Measurements from ENCODE around the gene PARP3.

Gene PARP3

GRCh38 chr3:51963951-51964451 lies 21.8 kb downstream of the PARP3 start:
- Histone ChIP-seq H3K36me3 (ENCODE audit: insufficient read depth, low read length) (peaks cover 17% of the 10 kb centered on the region), H3K9ac (ENCODE audit: low read depth, low read length) (peak overlapping the region; percentile 27), H3K27me3 (ENCODE audit: control insufficient read depth, insufficient read depth, low read length) (no peaks in the 10 kb centered on the region), H3K9me3 (replicated peaks; ENCODE audit: low read length) (no peaks in the 10 kb centered on the region), H3K4me1 (ENCODE audit: control insufficient read depth, insufficient read depth, low read length) (peaks cover 46% of the 10 kb centered on the region), H3K4me3 (ENCODE audit: low read length) (peak overlapping the region; percentile 11), H3K4me2 (ENCODE audit: low read length) (peak overlapping the region; percentile 100)

- Histone ChIP-seq H3K4me2 (ENCODE audit: low read length) (peak overlapping the region; percentile 100), H3K4me3 (ENCODE audit: low read length) (peak overlapping the region; percentile 10), H3K36me3 (ENCODE audit: insufficient read depth, low read length) (peaks cover 14% of the 10 kb centered on the region), H3K4me1 (ENCODE audit: control insufficient read depth, insufficient read depth, low read length) (peaks cover 46% of the 10 kb centered on the region), H3K9me3 (replicated peaks; ENCODE audit: low read length) (no peaks in the 10 kb centered on the region), H3K9ac (ENCODE audit: low read depth, low read length) (peak overlapping the region; percentile 27), H3K27me3 (ENCODE audit: control insufficient read depth, insufficient read depth, low read length) (no peaks in the 10 kb centered on the region)
Measured at GRCh38 chr3:51964521-51964920, 22.4 kb downstream of the PARP3 start.

DNA sequence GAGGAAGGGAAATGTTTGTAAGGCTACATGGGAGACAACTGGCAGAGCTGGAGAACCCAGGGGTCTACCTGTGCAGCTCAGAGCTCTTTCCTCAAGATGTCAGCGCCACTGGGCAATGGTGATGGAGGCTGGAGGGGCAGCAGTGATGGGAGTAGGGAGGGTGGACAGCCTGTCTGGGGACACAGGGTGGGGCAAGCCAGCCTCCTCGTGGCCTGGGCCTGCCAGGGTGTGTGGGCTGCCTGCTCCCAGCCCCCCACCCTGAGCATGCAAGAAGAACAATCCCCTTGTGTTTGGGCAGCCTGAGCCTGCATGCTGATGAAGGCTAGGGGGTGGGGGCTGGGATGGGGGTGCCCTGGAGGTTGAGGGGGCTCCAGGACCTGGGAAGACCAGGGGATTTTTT lies 23.9 kb downstream of the PARP3 start:
- Histone ChIP-seq H3K27me3 (ENCODE audit: control insufficient read depth, insufficient read depth, low read length) (no peaks in the 10 kb centered on the region), H3K36me3 (ENCODE audit: insufficient read depth, low read length) (peaks cover 9% of the 10 kb centered on the region), H3K9ac (ENCODE audit: low read depth, low read length) (no peak overlapping the region), H3K4me3 (ENCODE audit: low read length) (peak overlapping the region; percentile 90), H3K9me3 (replicated peaks; ENCODE audit: low read length) (no peaks in the 10 kb centered on the region), H3K4me2 (ENCODE audit: low read length) (peak overlapping the region; percentile 100), H3K4me1 (ENCODE audit: control insufficient read depth, insufficient read depth, low read length) (peaks cover 46% of the 10 kb centered on the region)

DNA sequence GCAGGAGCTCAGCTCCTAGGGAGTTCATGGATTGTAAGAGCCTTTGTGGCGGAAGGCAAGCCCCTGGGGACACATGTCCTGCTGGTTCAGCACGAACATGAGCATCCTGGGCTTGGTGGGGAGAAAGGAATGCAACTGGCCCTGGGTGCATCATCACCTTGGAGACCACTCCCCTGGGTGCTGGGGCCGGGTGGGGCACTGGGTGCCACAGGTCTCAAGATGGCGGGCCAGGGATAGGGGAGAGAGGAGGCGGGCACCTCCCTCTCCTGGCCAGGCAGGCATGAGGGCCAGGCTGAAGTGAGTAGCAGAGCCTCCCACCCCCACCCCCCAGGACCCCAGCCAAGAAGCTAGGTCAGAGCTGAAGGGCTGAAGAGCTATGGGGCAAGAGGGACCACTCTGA lies 24.3 kb downstream of the PARP3 start:
- Histone ChIP-seq H3K9ac (ENCODE audit: low read depth, low read length) (peak overlapping the region; percentile 87), H3K27me3 (ENCODE audit: control insufficient read depth, insufficient read depth, low read length) (no peaks in the 10 kb centered on the region)

GRCh38 chr3:51966922-51967383 lies 24.8 kb downstream of the PARP3 start:
- Histone ChIP-seq H3K27me3 (ENCODE audit: control insufficient read depth, insufficient read depth, low read length) (no peaks in the 10 kb centered on the region), H3K4me3 (ENCODE audit: low read length) (peak overlapping the region; percentile 90), H3K36me3 (ENCODE audit: insufficient read depth, low read length) (peaks cover 9% of the 10 kb centered on the region), H3K4me1 (ENCODE audit: control insufficient read depth, insufficient read depth, low read length) (peaks cover 46% of the 10 kb centered on the region), H3K9me3 (replicated peaks; ENCODE audit: low read length) (no peaks in the 10 kb centered on the region), H3K4me2 (ENCODE audit: low read length) (peak overlapping the region; percentile 100), H3K9ac (ENCODE audit: low read depth, low read length) (peak overlapping the region; percentile 87)

More for the DNA sequence above, 24.3 kb downstream of the PARP3 start:
- Histone ChIP-seq H3K4me2 (ENCODE audit: low read length) (peak overlapping the region; percentile 100), H3K9me3 (replicated peaks; ENCODE audit: low read length) (no peaks in the 10 kb centered on the region), H3K4me1 (ENCODE audit: control insufficient read depth, insufficient read depth, low read length) (peaks cover 46% of the 10 kb centered on the region), H3K36me3 (ENCODE audit: insufficient read depth, low read length) (peaks cover 9% of the 10 kb centered on the region), H3K4me3 (ENCODE audit: low read length) (peak overlapping the region; percentile 90)

- Histone ChIP-seq H3K9ac (ENCODE audit: low read depth, low read length) (peak within 1 kb of the TSS; percentile 87), H3K4me2 (ENCODE audit: low read length) (peak within 1 kb of the TSS; percentile 100), H3K9me3 (replicated peaks; ENCODE audit: low read length) (no peaks in the 10 kb centered on the region), H3K4me1 (ENCODE audit: control insufficient read depth, insufficient read depth, low read length) (peaks cover 46% of the 10 kb centered on the region), H3K36me3 (ENCODE audit: insufficient read depth, low read length) (peaks cover 5% of the 10 kb centered on the region), H3K4me3 (ENCODE audit: low read length) (peak within 1 kb of the TSS; percentile 90), H3K27me3 (ENCODE audit: control insufficient read depth, insufficient read depth, low read length) (no peaks in the 10 kb centered on the region)
Measured at GRCh38 chr3:51967384-51968169, 25.4 kb downstream of the PARP3 start, which contains the start of gene PCBP4. PCBP4 (minus strand) TSS chr3:51967454; CDS start chr3:51961240, 6,214 bp downstream.

DNA sequence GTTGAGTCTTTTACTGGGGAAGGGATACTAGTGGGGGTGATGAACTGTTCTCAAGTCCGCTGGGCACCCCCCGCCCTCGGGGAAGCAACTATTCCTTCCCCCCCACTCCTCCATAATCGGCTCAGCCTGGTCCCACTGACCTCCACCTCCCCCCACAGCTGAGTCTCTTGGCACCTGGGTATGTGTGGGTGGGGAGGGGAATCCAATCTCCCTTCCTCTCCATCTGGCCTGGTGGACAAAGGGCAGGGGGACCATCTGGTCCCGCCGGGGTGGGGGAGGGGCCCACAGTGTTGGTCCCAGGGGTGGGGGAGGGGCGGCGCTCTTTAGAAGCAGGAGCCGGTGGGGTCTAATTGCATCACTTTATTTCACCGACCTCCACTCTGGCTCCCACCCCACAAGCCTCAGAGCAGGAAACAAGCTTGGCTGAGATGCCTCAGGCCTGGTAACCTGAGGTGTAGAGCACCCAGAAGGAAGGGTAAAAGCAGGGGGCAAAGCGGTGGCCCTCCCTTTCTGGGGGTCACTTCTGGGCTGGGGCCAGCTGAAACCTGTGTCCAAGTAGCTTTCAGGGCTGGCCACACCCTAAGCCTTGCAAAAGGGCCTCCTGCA lies 26.1 kb downstream of the PARP3 start:
- Histone ChIP-seq H3K4me2 (ENCODE audit: low read length) (peak overlapping the region; percentile 99), H3K9ac (ENCODE audit: low read depth, low read length) (peak overlapping the region; percentile 80), H3K9me3 (replicated peaks; ENCODE audit: low read length) (no peaks in the 10 kb centered on the region), H3K4me3 (ENCODE audit: low read length) (peak overlapping the region; percentile 84), H3K27me3 (ENCODE audit: control insufficient read depth, insufficient read depth, low read length) (no peaks in the 10 kb centered on the region), H3K4me1 (ENCODE audit: control insufficient read depth, insufficient read depth, low read length) (peaks cover 46% of the 10 kb centered on the region), H3K36me3 (ENCODE audit: insufficient read depth, low read length) (peaks cover 3% of the 10 kb centered on the region)

DNA sequence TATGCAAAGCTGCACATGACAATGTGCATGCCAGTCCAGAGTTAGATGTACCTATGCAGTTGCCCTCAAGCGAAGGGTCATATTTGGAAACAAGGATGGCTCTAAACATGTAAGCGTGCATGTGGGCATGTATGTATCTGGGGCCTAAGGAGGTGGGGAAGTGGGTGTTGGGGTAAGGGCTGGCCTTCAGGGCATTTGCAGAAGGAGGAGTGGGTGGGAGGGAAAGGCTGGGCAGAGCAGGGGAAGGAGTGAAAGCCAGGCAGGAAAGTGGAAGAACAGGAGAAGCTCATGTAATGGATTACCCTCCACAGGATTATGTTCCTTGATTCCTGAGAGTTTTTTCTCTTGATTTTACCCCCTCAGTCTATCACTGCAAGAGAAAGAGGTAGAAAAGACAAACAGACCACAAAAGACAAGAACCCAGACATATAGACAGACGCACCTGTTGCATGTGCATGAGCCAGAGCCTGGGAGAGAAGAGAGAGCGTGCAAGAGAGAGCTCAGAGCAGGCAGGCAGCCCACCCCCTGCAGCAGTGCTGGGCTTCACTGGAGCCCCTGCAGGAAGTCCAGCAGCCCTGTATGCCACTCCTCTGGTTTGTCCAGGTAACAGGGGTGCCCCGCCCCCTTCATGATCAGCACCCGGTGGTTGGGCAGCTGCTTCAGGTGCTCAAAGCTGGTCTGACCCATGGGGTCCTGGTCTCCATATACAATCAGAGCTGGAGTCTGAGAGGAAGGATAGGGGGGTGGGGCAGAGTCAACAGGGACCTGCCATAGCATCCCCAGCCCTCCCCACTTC lies 26.9 kb downstream of the PARP3 start:
- Histone ChIP-seq H3K4me1 (ENCODE audit: control insufficient read depth, insufficient read depth, low read length) (peaks cover 40% of the 10 kb centered on the region), H3K36me3 (ENCODE audit: insufficient read depth, low read length) (peaks cover 3% of the 10 kb centered on the region), H3K4me2 (ENCODE audit: low read length) (peak overlapping the region; percentile 99), H3K9me3 (replicated peaks; ENCODE audit: low read length) (no peaks in the 10 kb centered on the region), H3K4me3 (ENCODE audit: low read length) (no peak overlapping the region), H3K9ac (ENCODE audit: low read depth, low read length) (no peak overlapping the region), H3K27me3 (ENCODE audit: control insufficient read depth, insufficient read depth, low read length) (no peaks in the 10 kb centered on the region)

DNA sequence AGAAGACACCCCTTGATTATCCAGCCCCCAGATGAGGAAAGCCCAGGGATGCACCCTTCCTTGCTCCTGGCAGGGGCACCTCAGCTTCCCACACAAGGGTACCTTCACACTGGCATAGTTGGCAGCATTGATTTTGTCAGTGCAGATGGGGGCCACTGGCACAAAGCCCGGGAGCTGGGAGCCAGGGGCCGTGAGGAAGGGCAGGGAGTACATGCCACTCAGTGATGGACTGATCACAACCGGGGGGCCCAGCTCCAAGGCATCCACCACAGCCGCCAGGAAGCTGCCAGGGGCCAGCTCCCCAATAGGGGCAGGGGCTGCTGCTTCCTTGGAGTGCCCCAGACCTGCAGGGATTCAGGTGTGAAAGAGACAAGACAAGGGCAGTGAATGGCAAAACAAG lies 27.7 kb downstream of the PARP3 start:
- Histone ChIP-seq H3K27me3 (ENCODE audit: control insufficient read depth, insufficient read depth, low read length) (no peaks in the 10 kb centered on the region), H3K4me3 (ENCODE audit: low read length) (no peak overlapping the region), H3K9ac (ENCODE audit: low read depth, low read length) (no peak overlapping the region), H3K4me2 (ENCODE audit: low read length) (no peak overlapping the region), H3K9me3 (replicated peaks; ENCODE audit: low read length) (no peaks in the 10 kb centered on the region), H3K36me3 (ENCODE audit: insufficient read depth, low read length) (peaks cover 2% of the 10 kb centered on the region), H3K4me1 (ENCODE audit: control insufficient read depth, insufficient read depth, low read length) (peaks cover 40% of the 10 kb centered on the region)

GRCh38 chr3:51970606-51971300 lies 28.6 kb downstream of the PARP3 start:
- Histone ChIP-seq H3K4me2 (ENCODE audit: low read length) (no peak overlapping the region), H3K9me3 (replicated peaks; ENCODE audit: low read length) (no peaks in the 10 kb centered on the region), H3K4me1 (ENCODE audit: control insufficient read depth, insufficient read depth, low read length) (peaks cover 40% of the 10 kb centered on the region), H3K27me3 (ENCODE audit: control insufficient read depth, insufficient read depth, low read length) (no peaks in the 10 kb centered on the region), H3K9ac (ENCODE audit: low read depth, low read length) (no peak overlapping the region), H3K4me3 (ENCODE audit: low read length) (no peak overlapping the region), H3K36me3 (ENCODE audit: insufficient read depth, low read length) (no peaks in the 10 kb centered on the region)

Measured in skeletal muscle satellite cell (primary cell).